HEK293T (cell line): ENCODE data around the gene KDM8.
A peak's percentile ranks its signal among the peaks of the same experiment; 100 is the strongest.

ENCODE experiments used
- CTCF ChIA-PET: fragments of 350-600 bp; formaldehyde crosslinking; extraction: SDS; loops from one replicate; lab custom pipeline; 2021; ENCODE audit warnings: antibody characterized with exemption, inconsistent platforms; lab: Yijun Ruan, JAX
- POLR2A ChIA-PET: fragments of 350-600 bp; formaldehyde crosslinking; extraction: SDS; loops from one replicate; lab custom pipeline; 2020; ENCODE audit warnings: antibody characterized with exemption, inconsistent platforms; lab: Yijun Ruan, JAX
- DNase-seq: peaks from one replicate; pipeline ENCODE4 v3.0.0; 2012; ENCODE audit warnings: mixed read lengths; ENCODE audit errors: extremely low spot score
- ARNT ChIP-seq: fragments of 450-650 bp; IDR thresholded peaks from 2 replicates; pipeline ENCODE4 v1.6.1; 2017; ENCODE audit warnings: mild to moderate bottlenecking
- BHLHE40 ChIP-seq: fragments of 450-650 bp; IDR thresholded peaks from 2 replicates; pipeline ENCODE4 v1.6.1; 2016; ENCODE audit warnings: mild to moderate bottlenecking, moderate library complexity, borderline replicate concordance
- CTBP1 ChIP-seq: fragments of 450-650 bp; IDR thresholded peaks from 2 replicates; pipeline ENCODE4 v1.6.1; 2016; ENCODE audit warnings: borderline replicate concordance
- ELF4 ChIP-seq: fragments of 450-650 bp; IDR thresholded peaks from 2 replicates; pipeline ENCODE4 v1.6.1; 2017; ENCODE audit warnings: antibody characterized with exemption
- FOXA1 ChIP-seq: fragments of 450-650 bp; IDR thresholded peaks from 2 replicates; pipeline ENCODE4 v1.6.1; 2016; ENCODE audit warnings: mild to moderate bottlenecking
- FOXK2 ChIP-seq: fragments of 450-650 bp; IDR thresholded peaks from 2 replicates; pipeline ENCODE4 v1.6.1; 2016; ENCODE audit warnings: mild to moderate bottlenecking
- FOXM1 ChIP-seq: fragments of 450-650 bp; IDR thresholded peaks from 2 replicates; pipeline ENCODE4 v1.6.1; 2017; ENCODE audit warnings: mild to moderate bottlenecking, borderline replicate concordance
- HDGF ChIP-seq: fragments of 450-650 bp; IDR thresholded peaks from 2 replicates; pipeline ENCODE4 v1.6.1; 2017; ENCODE audit warnings: antibody characterized with exemption, borderline replicate concordance
- L3MBTL2 ChIP-seq: fragments of 450-650 bp; conservative IDR thresholded peaks from 2 replicates; pipeline ENCODE4 v1.6.1; 2016; ENCODE audit warnings: mild to moderate bottlenecking
- LEF1 ChIP-seq: fragments of 450-650 bp; IDR thresholded peaks from 2 replicates; pipeline ENCODE4 v1.6.1; 2017; ENCODE audit warnings: mild to moderate bottlenecking, borderline replicate concordance
- NFRKB ChIP-seq: fragments of 450-650 bp; IDR thresholded peaks from 2 replicates; pipeline ENCODE4 v1.6.1; 2016; ENCODE audit warnings: mild to moderate bottlenecking, moderate library complexity
- PKNOX1 ChIP-seq: fragments of 450-650 bp; IDR thresholded peaks from 2 replicates; pipeline ENCODE4 v1.6.1; 2016
- SP1 ChIP-seq: fragments of 450-650 bp; IDR thresholded peaks from 2 replicates; pipeline ENCODE4 v1.6.1; 2017
- SUZ12 ChIP-seq: fragments of 450-650 bp; IDR thresholded peaks from 2 replicates; pipeline ENCODE4 v1.6.1; 2016; ENCODE audit warnings: mild to moderate bottlenecking
- TARDBP ChIP-seq: fragments of 450-650 bp; IDR thresholded peaks from 2 replicates; pipeline ENCODE4 v1.6.1; 2016
- ZNF384 ChIP-seq: fragments of 450-650 bp; IDR thresholded peaks from 2 replicates; pipeline ENCODE4 v1.6.1; 2016

The KDM8 gene

DNA sequence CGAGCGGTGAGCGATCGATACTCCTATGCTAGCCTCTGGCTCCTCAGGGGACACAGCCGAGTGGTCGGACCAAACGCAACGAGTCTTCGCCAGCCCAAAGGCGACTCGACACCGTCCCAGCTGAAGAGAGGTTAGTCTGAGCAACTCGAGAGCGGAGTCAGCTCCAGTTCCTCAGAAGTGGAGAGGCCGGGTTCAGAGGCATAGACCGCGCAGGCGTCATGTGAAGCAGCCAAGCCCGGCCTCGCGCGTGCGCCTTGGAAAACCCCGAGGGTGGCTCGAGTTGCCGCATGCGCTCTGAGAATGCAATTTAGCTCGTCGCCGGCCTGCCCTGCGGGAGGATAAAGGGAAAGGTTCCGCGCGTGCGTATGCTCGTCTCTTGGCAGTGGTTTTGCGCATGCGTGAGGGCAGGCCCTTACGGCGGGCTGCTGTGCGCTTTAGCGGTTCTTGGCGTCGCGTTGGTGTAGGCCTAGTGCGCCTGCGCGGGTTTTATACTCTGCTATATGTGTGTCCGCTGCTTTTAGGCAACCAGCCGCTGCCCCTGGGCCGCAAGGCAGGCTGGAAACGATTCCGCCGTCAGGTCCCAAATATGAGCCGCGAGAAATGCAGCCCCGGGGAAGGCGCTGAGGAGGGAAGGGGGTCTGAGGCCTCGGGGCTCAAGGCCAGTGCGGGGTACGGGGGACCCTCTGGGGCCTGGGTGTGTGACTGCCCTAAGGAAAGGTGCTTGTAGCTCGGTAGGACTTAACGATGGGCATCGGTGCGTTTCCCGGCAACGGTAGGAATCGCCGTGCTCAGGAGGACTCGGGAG lies at the start of gene KDM8:
TSS of gene KDM8 (plus strand) at position 20 of the 805 bp plus-strand sequence. CDS start 6,598 bp downstream, outside the sequence.
- ChIA-PET POLR2A (interaction anchor here (0.5 to 3.1 kb wide), 26 partner anchors 9 to 265 kb away, joined by 3 to 14 read pairs (median 3); partner anchors contain the start of gene NSMCE1), CTCF (interaction anchor here (1.0 to 1.1 kb wide), 5 partner anchors 10 to 164 kb away, joined by 3 to 4 read pairs (median 3); no protein-coding TSS in a partner anchor)

DNA sequence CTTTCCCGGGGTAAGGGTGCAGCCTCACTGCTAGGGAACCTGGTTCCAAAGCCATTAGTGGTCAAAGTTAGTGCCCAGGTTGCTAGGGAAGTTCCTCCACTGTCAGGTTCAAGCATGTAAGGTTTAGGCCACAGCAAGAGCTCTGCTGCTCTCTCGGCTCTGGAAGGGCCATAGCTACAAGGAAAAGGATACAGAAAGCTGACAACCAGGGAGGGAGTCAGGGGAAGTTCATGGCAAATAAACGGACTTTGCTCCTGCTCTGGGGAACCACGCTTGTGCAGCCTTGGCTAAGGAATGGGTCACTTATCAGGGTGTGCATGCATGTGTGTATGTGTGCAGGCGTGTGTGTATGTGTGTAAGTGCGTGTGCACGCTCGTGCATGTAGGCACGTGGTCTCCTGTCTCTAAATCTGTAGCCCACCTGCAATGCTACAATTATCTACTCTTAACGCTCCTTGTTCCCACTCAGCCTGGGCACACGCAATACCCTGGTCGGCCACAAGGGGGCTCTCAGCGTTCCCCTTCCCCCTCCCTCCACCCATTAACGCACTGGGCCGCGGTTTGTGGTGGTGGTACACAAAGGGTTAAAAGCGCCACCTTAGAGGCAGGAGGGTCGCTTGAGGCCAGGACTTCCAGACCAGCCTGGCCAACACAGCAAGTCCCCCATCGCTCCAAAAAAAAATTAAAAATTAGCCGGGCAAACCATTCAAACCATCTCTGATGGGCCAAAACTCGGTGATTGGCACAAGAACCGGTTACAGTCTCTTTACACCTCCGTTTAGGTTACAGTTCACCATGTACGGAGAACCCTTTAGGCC lies 48.4 kb upstream of the KDM8 start:
- CTCF ChIA-PET, result interaction anchor here (0.8 to 1.0 kb wide), 2 partner anchors 49 to 273 kb away, joined by 3 read pairs; partner anchors contain the start of gene KDM8
- peak; percentile 77 for DNase-seq
- TF ChIP-seq NFRKB, result 0 out of 2 replicates have a peak, but pooled peaks have one; percentile 36
- TF ChIP-seq FOXM1, result no peak
- TF ChIP-seq TARDBP, result no peak
- POLR2A ChIA-PET, result no interaction called here

More for the DNA sequence above, at the start of gene KDM8:
- TF ChIP-seq L3MBTL2 (peak; percentile 88), SP1 (no peak)
- peak; percentile 98 for DNase-seq

GRCh38 chr16:27156579-27156978 lies 46.7 kb upstream of the KDM8 start:
- no peak for DNase-seq
- TF ChIP-seq FOXA1 (no peak), ARNT (no peak), PKNOX1 (no peak), ELF4 (no peak), HDGF (no peak), L3MBTL2 (no peak), NFRKB (no peak), LEF1 (no peak), TARDBP (no peak), FOXM1 (no peak), CTBP1 (no peak), SUZ12 (no peak)
- POLR2A ChIA-PET, result no interaction called here
- CTCF ChIA-PET, result no interaction called here

- ChIA-PET POLR2A (interaction anchor here (1.0 kb wide), 1 partner anchor 42 kb away, joined by 3 read pairs; no protein-coding TSS in a partner anchor), CTCF (no interaction called here)
- no peak for DNase-seq
- TF ChIP-seq HDGF (no peak), TARDBP (no peak), SUZ12 (no peak), L3MBTL2 (no peak), PKNOX1 (no peak), SP1 (no peak), FOXM1 (no peak), FOXK2 (no peak), LEF1 (no peak), FOXA1 (no peak), ARNT (no peak), CTBP1 (no peak), NFRKB (no peak), ZNF384 (no peak), ELF4 (no peak)
Observed at GRCh38 chr16:27161398-27161797, 41.9 kb upstream of the KDM8 start.

- no peak for TF ChIP-seq ARNT
- TF ChIP-seq FOXK2, result no peak
- TF ChIP-seq BHLHE40, result no peak
- TF ChIP-seq NFRKB, result no peak
- no peak for TF ChIP-seq SUZ12
- TF ChIP-seq CTBP1, result no peak
- no peak for TF ChIP-seq ELF4
- TF ChIP-seq FOXA1, result no peak
- no peak for TF ChIP-seq L3MBTL2
- no peak for TF ChIP-seq FOXM1
- TF ChIP-seq TARDBP, result no peak
- TF ChIP-seq SP1, result no peak
- TF ChIP-seq ZNF384, result no peak
- no peak for TF ChIP-seq LEF1
- no peak for TF ChIP-seq HDGF
- no peak for TF ChIP-seq PKNOX1
- ChIA-PET CTCF (no interaction called here), POLR2A (no interaction called here)
- no peak for DNase-seq
Observed at GRCh38 chr16:27164352-27164751, 39.0 kb upstream of the KDM8 start.
